ENCODE measurements around the gene AKT1S1.

- TF ChIP-seq TAF1 (IDR thresholded peaks at IDR 0.05; ENCODE audit: borderline replicate concordance, insufficient read depth, low read length) (no peak), POLR2AphosphoS5 (IDR thresholded peaks at IDR 0.05; ENCODE audit: low read depth, low read length) (no peak), SIN3A (IDR thresholded peaks at IDR 0.05; ENCODE audit: borderline replicate concordance, insufficient read depth, low read length) (no peak), REST (IDR thresholded peaks at IDR 0.05; ENCODE audit: insufficient read depth in 1 of 2, low read depth in 2 of 2, low read length in 2 of 2) (no peak), FOXP2 (optimal IDR thresholded peaks at IDR 0.05; ENCODE audit: borderline replicate concordance, extremely low read depth, extremely low read length, insufficient read depth) (no peak)
Measured at GRCh38 chr19:49838885-49839588, 38.1 kb downstream of the AKT1S1 start.

Data from PFSK-1 (cell line).